ENCODE results near the gene LRRC71. TPM values are rescaled to one million over a fixed set of nuclear protein-coding genes. Genes with fewer than 3 reads are reported as not detected.

Gene LRRC71

DNA sequence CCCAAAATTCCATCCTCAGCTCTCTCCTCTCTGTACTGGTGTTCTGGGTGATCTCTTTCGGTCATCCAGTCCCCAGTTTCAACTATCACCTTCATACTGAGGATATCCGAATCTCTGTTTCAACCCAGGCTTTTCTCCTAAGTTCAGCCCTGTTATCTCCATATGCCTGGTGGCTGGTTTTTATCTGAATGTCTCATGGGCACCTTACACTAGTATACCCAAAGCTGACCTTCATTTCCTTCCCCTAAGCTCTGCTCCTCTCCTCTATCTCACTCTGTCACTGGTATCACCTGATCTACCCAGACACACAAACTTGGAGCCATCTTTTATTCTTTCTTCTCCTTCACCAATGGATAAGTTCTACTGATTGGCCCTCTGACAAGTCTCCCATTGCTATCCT is 53.0 kb downstream of the LRRC71 start:
- no peak overlapping the region for H2BK15ac ChIP-seq (replicated peaks; ENCODE audit: low read depth)
- no peak overlapping the region for H3K4me3 ChIP-seq (ENCODE audit: low read length)
- no peak overlapping the region for H3K9ac ChIP-seq (ENCODE audit: low read length)
- no peak overlapping the region for H3K4ac ChIP-seq (ENCODE audit: low read depth, low read length)
- no peak overlapping the region for H3K23ac ChIP-seq (ENCODE audit: low read length)
- no peak overlapping the region for H4K8ac ChIP-seq (ENCODE audit: low read depth, low read length)
- H3K4me2 ChIP-seq (ENCODE audit: low read length), result no peak overlapping the region
- H3K56ac ChIP-seq (ENCODE audit: low read length), result no peak overlapping the region
- H2AK5ac ChIP-seq (ENCODE audit: low read length), result no peak overlapping the region
- no peak overlapping the region for H4K5ac ChIP-seq (ENCODE audit: low read length)
- no CpG with 5 or more reads among the region's 2 CpGs for WGBS (ENCODE audit: extremely low coverage, insufficient coverage, low lambda C conversion rate)
- H2BK120ac ChIP-seq (ENCODE audit: low read depth, low read length), result no peak overlapping the region
- H3K4me1 ChIP-seq (ENCODE audit: control insufficient read depth, low read depth, low read length), result no peaks in the 10 kb centered on the region
- H3K79me2 ChIP-seq (ENCODE audit: control insufficient read depth, insufficient read depth, low read length), result no peaks in the 10 kb centered on the region
- no peaks in the 10 kb centered on the region for H3K36me3 ChIP-seq (ENCODE audit: control insufficient read depth, insufficient read depth, low read length)
- H2BK5ac ChIP-seq (ENCODE audit: low read length), result no peak overlapping the region
- H3K27me3 ChIP-seq (ENCODE audit: insufficient read depth, low read length, poor library complexity), result no peaks in the 10 kb centered on the region
- DNase-seq, result no peak
- no peak overlapping the region for H3K27ac ChIP-seq (ENCODE audit: low read depth, low read length)
- H3K18ac ChIP-seq (ENCODE audit: low read length), result no peak overlapping the region
- no peaks in the 10 kb centered on the region for H3K79me1 ChIP-seq (ENCODE audit: low read length)

DNA sequence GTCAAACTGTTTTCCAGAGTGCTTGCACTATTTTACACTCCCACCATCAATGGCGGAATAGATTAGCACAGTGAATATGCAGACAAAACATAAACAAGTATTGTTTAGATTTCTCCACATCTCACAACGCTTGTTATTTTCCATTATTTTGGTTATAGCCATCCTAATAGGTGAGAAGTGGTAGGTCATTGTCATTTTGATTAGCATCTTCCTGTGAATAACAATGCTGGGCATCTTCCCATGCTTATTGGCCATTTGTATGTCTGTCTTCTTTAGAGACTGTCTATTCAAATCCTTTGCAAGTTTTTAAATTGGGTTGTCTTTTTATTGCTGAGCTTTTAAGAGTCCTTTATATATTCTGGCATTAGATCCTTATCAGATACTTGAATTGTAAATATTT is 54.7 kb downstream of the LRRC71 start:
- Histone ChIP-seq H3K4me2 (ENCODE audit: low read length) (no peak overlapping the region), H2BK5ac (ENCODE audit: low read length) (no peak overlapping the region), H3K9ac (ENCODE audit: low read length) (no peak overlapping the region), H2BK15ac (replicated peaks; ENCODE audit: low read depth) (no peak overlapping the region), H3K18ac (ENCODE audit: low read length) (no peak overlapping the region), H3K4me1 (ENCODE audit: control insufficient read depth, low read depth, low read length) (no peaks in the 10 kb centered on the region), H3K4ac (ENCODE audit: low read depth, low read length) (no peak overlapping the region), H4K5ac (ENCODE audit: low read length) (no peak overlapping the region), H3K36me3 (ENCODE audit: control insufficient read depth, insufficient read depth, low read length) (no peaks in the 10 kb centered on the region), H2AK5ac (ENCODE audit: low read length) (no peak overlapping the region), H2BK120ac (ENCODE audit: low read depth, low read length) (no peak overlapping the region), H3K56ac (ENCODE audit: low read length) (no peak overlapping the region), H3K79me1 (ENCODE audit: low read length) (no peaks in the 10 kb centered on the region), H3K27ac (ENCODE audit: low read depth, low read length) (no peak overlapping the region), H3K23ac (ENCODE audit: low read length) (no peak overlapping the region), H3K79me2 (ENCODE audit: control insufficient read depth, insufficient read depth, low read length) (no peaks in the 10 kb centered on the region), H3K27me3 (ENCODE audit: insufficient read depth, low read length, poor library complexity) (no peaks in the 10 kb centered on the region), H4K8ac (ENCODE audit: low read depth, low read length) (no peak overlapping the region), H3K4me3 (ENCODE audit: low read length) (no peak overlapping the region)
- no peak for DNase-seq
- no CpG with 5 or more reads among the region's 2 CpGs for WGBS (ENCODE audit: extremely low coverage, insufficient coverage, low lambda C conversion rate)

DNA sequence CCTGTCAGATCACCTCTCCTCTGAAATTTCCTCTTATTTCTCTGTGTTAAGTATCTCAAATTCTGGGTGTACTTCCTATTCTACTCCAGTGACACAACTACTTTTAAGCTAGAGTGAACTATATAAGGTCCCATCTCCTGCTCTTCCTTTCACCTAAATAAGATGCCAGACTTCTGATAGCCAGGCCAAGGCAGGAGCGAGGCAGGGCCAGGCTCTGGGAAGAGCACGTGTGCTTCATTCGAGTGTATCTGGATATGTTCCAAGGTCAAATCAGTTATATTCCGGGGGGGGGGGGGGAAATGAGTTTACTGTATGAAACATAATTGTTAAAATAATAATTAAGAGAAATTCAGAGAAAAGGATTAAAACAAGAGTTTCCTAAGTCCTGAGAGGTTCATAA is 60.1 kb downstream of the LRRC71 start:
- Histone ChIP-seq H4K8ac (ENCODE audit: low read depth, low read length) (no peak overlapping the region), H2BK5ac (ENCODE audit: low read length) (no peak overlapping the region), H3K4me2 (ENCODE audit: low read length) (no peak overlapping the region), H3K18ac (ENCODE audit: low read length) (no peak overlapping the region), H3K4me1 (ENCODE audit: control insufficient read depth, low read depth, low read length) (no peaks in the 10 kb centered on the region), H2BK120ac (ENCODE audit: low read depth, low read length) (no peak overlapping the region), H3K27me3 (ENCODE audit: insufficient read depth, low read length, poor library complexity) (no peaks in the 10 kb centered on the region), H2AK5ac (ENCODE audit: low read length) (no peak overlapping the region), H4K5ac (ENCODE audit: low read length) (no peak overlapping the region), H3K27ac (ENCODE audit: low read depth, low read length) (no peak overlapping the region), H3K9ac (ENCODE audit: low read length) (no peak overlapping the region), H3K56ac (ENCODE audit: low read length) (no peak overlapping the region), H3K4ac (ENCODE audit: low read depth, low read length) (no peak overlapping the region), H3K4me3 (ENCODE audit: low read length) (no peak overlapping the region), H2BK15ac (replicated peaks; ENCODE audit: low read depth) (no peak overlapping the region), H3K36me3 (ENCODE audit: control insufficient read depth, insufficient read depth, low read length) (no peaks in the 10 kb centered on the region), H3K79me1 (ENCODE audit: low read length) (no peaks in the 10 kb centered on the region), H3K79me2 (ENCODE audit: control insufficient read depth, insufficient read depth, low read length) (no peaks in the 10 kb centered on the region), H3K23ac (ENCODE audit: low read length) (no peak overlapping the region)
- no CpG with 5 or more reads among the region's 4 CpGs for WGBS (ENCODE audit: extremely low coverage, insufficient coverage, low lambda C conversion rate)
- DNase-seq, result no peak

Small RNA genes lying within 50 kb of the gene (small RNA-seq; reads per million reads assigned to genes)
- not detected for gene MIR765 (ENCODE audit: insufficient read depth)

All from mesendoderm (in vitro differentiated cells).